Measurements from ENCODE around the gene ABCA10.

ABCA10 gene

DNA sequence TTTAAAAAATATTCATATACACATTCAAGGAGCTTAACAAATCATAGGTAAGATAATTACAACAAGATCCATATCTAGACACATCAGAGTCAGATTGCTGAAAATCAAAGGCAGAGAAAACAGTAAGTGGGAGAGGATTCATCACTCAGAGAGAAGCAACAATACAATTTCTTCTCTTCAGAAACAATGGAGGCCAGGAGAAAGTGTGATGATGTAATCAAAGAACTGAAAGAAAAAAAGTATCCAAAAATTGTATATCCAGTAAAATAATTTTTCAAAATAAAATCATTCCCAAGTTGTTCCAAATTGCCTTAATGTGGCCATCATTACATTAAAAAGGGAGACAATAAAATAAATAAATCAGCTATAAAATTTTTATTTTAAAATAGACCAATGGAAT, 69.2 kb downstream of the ABCA10 start:
- no peak for DNase-seq (ENCODE audit: low read depth)

DNA sequence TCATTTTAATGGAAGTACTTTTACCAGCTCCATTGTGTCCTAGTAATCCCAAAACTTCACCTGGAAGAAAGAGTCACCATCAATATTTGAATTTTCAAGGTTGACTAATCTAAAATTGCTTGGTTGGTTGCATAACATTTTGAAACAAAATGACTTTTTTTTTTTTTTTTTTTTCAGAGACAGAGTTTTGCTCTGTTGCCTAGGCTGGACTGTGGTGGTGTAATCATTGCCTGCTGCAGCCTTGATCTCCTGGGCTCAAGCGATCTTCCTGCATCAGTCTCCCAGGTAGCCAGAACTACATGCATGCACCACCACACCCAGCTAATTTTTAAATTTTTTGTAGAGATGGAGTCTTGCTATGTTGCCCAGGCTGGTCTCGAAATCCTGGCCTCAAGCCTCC, 74.4 kb downstream of the ABCA10 start:
- no peak for DNase-seq (ENCODE audit: low read depth)

DNA sequence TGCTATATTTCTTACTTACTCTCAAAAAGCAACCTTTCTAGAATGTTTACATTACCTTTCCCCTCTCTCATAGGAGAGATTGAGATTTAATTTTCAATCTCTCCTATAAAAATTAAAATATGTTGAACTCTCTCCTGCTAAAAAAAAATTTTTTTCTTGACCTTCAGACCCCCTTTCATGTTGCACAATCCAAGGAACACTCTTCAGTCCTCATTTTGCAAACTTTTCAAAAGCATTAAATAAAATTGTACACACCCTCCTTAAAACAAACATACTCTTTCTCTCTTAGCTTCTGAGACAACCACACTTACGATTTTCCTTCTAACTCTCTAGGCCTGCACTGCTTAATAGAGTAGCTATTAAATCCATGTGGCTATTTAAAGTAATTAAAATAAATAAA, 78.3 kb downstream of the ABCA10 start:
- no peak for DNase-seq (ENCODE audit: low read depth)

DNA sequence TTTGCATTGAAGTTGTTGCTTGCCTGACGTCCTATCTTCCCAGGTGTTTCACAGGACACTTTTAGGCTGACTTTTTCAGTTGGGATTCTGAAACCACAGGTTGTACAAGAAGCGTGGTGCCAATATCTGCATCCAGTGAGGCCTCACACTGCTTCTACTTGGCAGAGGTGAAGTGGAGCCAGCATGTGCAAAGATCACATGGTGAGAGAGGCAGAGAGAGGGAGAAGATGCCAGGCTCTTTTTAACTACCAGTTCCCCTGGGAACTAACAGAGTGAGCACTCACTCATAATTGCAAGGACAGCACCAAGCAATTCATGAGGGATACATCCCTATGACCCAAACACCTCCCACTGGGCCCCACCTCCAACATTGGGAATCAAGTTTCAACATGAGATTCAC, 81.2 kb downstream of the ABCA10 start:
- no peak for DNase-seq (ENCODE audit: low read depth)

DNA sequence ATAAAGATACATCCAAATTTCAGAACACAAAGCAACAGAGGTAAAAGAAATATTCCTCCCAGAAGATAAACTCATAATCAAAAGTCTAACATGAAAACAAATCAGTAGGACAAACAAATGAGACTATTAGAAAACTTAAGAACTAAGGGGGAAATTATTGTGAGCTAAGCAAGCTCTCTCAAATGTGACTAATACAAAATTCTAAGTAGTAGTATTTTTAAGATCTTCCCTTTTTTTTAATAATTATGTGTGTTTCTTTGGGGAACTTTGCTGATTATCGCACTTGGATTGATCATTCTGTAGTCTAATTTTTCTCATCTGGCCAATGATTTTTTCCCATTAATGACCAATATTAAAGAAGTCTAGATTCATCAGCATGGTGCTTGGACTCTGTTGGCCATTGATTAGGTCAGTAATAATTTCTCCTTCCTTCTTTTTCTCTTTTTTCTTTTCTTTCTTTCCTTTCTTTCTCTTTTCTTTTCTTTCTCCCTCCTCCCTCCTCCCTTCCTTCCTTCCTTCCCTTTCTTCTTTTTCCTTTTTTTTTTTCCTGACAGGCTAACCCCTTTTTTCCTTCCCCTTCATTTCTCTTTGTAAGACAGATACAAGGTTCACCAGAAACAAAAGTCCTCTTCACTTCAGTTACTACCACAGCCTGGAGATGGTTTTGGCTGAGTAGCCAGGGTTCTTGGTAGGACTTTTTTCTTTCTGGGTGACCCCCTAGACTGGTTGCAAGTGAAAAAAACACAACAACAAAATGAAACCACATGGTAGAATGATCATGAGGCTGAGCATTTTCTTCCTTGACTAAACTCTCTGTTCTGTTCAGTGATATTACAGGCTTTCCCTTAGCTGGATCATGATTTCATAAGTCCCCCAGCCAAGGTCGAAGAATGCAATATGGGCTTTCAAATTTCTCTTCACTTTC, 84.0 kb downstream of the ABCA10 start:
- no peak for DNase-seq (ENCODE audit: low read depth)

DNA sequence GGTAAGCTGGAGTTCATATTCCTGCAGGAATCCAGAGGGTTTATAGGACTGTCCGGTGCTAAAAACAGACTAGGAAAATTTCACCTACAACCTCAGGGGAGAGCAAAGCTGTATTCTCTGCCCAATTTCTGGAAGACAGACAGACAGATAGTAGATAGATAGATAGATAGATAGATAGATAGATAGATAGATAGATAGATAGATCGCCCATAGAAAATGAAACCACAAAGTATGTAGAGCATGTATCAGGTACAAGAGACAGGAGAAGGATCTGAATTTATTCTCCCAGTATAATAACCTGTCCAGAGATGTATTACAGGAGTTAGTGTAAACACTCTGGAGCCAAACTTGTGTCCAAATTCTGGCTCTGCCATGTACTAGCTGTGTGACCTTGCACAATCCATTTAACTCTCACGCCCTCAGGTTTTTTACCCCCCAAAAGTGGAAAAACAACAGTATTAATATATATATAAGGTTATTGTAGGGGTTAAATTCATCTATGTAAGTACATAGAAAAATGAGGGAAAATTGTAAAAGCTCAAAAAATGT, 84.9 kb downstream of the ABCA10 start:
- no peak for DNase-seq (ENCODE audit: low read depth)

DNA sequence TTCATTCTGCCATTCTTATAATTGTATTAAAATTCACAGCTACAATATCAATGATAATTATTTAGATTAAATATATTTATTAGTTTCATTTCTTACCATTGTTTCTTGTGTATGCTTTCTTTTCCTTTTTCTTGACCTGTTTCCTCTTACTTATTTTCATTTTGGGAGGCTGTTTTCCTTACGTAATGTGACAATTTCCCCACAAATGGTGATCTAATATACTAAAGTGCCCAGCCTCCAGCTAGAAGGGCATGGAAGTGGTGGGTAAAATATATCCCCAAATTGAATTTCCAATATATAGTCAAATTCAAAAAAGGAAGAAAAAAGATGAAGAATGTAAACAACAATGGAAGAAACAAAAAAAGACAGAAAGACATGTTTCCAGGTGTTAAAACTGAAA, 85.5 kb downstream of the ABCA10 start:
- no peak for DNase-seq (ENCODE audit: low read depth)

DNA sequence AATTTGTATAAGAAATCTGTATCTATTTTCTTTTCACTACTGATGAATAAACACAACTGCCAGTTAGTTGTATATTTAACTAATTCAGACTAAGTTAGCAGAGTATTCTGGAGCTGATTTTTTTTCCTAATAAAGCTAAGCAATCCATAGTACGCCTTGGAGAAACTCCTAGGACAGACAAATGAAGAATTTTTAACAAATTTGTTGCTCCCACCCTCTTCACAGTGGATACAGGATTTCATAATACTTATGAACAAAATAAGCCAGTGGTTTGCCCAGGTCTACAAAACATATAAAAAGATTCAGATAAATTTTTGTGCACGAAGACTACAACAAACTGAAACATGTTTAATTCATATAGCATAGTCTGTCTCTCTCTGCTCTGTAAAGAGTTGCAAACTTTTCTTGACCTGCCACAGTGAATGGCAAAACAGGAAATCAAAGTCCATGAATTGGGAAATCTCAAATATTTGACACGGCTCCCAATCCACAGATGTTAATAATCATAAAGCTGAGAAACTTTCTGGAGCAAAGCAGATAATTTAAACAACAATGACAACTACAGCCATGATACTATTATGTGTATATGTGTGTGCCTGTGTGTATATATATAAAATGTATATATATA, 86.3 kb downstream of the ABCA10 start:
- no peak for DNase-seq (ENCODE audit: low read depth)

DNA sequence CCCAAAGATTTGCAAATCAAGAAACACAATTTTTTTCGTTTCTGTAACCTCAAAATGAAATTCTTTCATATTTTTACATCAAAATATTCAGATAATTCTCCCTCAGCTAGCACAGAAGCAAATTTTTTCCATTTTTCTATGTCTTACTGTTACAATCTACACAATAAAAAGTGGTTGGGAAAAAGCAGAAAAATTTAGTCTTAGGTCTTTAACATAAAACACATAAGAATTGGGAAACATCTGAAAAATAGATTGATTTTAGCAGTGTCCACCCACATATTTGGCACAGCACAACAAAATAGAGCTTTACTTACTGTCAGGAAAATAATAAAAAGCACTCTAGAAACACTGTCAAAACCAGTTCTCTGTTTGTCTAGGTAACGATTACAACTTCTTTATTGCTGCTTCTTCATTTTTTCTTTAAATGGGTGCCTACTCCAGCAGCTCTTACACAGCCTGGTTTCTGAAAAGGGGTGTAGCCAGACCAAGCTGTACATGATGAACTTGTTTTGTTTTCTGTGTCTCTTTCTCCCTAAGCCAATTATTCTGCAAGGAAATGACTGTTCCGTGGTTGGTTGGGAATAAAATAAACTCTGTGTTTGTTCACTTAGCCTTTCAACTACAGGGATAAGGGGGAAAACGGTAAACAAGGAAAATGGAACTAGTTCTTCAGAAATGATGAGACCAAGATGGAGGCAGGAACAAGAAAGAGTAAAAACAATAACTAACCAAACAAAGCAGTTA, 87.0 kb downstream of the ABCA10 start, which contains the start of gene ABCA6:
Gene ABCA6, minus strand, starts transcription at position 465 of the 744 bp plus-strand sequence. CDS start 1,192 bp downstream, outside the sequence.
- no peak for DNase-seq (ENCODE audit: low read depth)

DNA sequence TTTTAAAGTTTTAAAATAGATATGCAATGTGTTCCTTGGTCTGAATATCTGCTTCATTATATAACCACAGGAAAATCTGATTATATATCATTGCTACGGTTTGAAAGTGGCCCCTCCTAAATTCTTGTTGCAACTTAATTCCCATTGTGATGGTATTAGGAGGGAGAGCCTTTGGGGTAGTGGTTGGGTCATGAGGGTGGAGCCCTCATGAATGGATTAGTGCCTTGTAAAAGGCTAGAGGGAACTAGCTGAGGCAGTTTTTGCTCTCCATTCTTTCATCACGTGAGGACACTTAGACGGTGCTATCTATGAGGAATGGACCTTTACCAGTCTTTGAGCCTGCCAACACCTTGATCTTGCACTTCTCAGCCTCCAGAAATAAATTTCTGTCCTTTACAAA, 94.5 kb downstream of the ABCA10 start:
- DNase-seq (ENCODE audit: low read depth), result no peak

DNA sequence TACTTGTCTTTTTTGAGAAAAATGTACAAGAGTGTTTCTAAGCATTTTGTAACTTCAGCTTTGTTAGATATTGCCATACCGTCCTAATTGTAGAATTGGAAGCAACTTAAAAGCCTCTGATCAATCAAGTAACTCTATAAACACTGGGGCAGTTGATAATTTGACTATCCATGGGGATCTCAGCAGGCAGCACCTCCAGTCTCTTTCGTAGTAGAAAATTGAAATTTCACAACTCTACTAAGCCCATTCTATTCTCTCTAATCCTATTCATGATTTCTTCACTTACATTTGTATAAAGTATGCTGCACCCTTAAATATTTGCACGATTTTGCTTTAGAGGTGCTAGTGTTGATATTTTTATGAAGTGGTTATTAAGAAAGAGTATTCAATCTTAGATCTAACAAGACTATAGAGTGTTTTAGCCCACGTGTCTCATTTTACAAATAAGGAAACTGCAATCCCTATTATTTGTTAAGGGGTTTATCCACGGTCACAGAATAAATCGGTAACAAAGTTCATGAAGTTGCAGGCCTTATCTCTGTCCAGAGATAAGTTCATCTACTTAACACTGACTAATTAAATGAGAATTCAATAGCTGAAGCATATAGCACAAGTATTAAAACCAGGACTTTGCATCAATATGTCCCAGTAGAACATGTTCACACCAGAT, 97.9 kb downstream of the ABCA10 start:
- no peak for DNase-seq (ENCODE audit: low read depth)

DNA sequence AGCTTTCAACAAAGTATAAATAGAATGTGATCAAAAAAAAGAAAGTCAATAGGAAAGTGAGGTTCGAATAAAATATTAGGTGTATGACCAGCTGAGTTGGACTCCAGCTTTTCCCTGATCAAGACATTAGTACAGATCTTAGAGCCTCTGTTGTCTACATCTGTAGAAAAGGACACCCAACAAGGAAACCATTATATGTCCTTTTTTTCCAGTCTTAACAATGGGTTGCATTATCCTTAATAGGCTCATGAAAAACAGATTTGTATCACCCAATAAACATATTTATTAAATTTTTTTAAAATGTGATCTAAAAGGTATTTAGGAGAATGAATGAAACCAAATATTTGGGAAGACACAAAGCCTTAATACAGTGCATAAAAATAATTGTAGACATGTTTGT, 105.0 kb downstream of the ABCA10 start:
- no peak for DNase-seq (ENCODE audit: low read depth)

DNA sequence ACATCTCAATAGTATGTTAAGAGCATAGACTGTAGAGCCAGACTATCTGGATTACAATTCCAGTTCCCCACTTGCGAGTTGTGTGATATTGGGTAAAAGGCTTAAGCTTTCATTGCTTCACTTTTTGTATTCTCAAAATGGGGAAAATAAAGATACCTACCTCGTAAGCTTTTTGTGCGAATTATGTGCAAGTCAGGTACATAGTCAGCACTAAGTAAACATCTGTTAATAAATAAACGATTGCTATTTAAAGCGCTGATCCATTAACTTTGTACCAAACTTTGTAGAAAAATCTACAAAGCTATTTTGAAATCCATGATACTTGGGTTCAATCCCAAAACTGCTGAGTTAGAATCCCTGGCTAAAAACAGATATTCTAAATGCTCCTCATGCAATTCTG, 106.6 kb downstream of the ABCA10 start:
- DNase-seq (ENCODE audit: low read depth), result no peak

DNA sequence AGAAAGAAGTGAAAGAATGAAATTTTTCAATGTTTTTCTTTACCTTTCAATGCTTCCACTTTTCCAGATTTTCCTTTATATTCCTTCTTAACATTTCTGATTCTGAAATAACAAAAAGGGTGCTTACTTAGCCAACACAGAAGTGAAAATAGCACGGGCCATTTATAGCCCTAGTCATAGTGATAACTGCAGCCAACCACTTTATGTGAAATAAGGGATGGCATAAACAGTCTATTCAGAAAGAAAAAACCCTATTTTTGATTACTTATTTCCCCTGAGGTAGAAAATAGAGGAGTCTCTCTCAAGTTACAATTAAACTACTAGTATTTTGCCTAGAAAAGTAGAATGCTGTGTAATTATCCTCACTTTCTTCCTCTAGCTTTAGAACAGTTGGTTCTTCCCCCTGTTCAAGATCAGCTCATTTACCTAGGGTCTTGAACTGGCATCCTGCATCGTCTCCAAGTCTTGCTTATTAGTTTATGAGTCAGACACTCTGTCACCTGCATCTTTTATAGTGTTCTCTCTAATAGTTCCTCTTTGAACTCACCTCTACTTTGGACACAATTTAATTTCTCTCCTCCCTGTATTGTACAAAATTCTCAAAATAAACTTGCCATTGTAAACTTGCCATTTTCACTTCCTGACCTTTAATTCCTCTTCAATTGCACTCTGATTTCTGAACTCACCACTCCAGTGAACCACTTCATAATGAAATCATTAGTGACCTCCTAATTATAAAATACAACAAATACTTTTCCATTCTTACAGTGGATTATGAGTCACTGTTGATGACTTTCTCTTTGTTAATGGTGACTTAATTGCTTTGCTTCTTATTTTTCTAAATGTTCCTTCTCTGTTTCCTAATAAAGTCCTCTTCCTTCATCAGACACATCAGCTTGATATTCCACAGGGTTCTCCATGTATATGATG, 110.5 kb downstream of the ABCA10 start:
- no peak for DNase-seq (ENCODE audit: low read depth)

DNA sequence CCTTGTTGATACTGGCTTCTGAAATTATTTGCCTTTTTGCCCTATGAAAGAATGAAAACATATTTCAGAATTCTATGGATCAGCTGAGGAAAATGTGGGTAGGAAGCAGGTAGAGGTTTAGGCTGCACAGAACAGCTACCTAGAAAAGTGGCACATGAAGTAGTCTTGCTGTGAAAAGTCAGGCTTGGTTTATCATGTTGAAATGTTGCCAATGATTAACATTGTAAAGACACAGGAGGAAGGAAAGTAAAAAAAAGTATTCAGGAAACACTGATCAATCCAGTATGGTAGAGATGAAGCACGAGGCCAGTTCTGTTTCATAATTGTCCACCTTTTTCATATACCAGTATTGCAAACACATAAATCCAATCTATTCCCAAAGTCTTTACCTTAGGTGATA, 116.8 kb downstream of the ABCA10 start:
- no peak for DNase-seq (ENCODE audit: low read depth)

DNA sequence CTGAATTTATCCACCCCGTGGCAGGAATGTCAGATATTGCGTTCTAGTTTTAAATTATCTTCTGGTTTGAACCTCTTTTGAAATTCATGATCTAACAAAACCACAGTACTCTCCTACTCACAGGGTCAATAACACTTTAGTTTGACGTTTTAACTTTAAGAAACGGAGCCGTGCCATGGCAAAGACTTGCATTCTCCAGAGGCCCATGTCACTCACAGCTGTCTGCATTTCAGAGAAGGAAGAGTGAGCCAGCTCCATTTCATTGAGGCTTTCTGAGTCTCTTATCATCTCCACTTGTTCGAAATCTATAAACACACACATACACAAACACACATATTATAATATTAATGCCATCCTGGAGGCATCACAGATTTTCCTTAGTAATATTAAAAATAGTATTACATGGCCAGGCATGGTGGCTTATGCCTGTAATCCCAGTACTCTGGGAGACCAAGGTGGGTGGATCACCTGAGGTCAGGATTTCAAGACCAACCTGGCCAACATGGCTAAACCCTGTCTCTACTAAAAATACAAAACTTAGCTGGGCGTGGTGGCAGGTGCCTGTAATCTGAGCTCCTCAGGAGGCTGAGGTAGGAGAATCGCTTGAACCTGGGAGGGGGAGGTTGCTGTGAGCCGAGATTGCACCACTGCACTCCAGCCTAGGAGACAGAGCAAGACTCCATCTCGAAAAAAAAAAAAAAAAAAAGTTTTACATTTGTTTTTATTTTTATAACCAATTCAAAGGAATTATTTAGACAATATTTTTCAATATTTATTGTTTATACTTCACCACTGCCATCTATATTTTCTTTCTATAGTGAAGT, 122.5 kb downstream of the ABCA10 start:
- no peak for DNase-seq (ENCODE audit: low read depth)

DNA sequence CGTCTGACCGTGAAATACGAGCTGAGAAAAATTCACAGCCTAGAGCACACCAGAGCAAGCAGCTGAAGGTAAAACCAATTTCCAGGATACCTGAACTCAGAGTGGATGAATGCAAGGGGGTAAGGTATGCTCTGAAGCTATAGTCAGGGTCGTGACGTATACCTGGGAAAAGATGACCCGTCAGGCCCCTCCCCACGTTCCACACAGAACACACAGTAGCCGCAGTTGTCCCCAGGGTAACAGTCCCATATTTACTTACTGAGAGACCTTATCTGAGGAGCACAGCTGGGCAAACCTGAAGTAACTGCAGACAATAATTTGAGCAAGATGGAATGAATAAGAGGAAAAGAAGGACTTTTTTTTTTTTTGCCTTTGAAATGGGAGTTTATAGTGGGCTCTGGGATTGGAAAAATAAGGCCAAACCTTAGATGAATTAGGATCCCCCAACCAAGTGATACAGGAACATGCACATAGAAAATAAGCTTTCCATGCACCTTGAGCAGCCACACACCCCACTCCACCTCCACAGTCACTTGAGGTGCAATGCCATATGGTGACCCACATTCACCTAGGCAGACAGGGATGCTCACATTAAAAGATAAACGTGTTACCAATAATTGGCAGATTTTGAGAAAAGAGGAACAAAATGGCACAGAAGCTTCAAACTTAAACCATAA, 124.9 kb downstream of the ABCA10 start:
- DNase-seq (ENCODE audit: low read depth), result no peak

DNA sequence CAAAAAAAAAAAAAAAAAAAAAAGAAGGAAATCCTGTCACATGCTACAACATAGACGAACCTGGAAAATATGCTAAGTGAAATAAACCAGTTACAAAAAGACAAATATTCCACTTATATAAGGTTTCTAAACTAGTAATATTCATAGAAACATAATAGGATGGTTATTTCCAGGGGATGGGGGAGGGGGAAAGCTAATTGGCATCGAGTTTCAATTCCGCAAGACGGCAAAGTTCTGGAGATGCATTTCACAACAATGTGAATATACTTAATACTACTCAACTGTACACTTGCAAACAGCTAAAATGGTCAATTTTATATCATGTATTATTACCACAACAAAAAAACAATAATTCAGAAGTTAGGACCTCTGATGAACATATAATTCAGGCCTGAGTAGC, 130.0 kb downstream of the ABCA10 start:
- DNase-seq (ENCODE audit: low read depth), result no peak
